Kidney capillary endothelial cell (primary cell): ENCODE data around the gene KLF1.

ENCODE experiments used
- DNase-seq: peaks from one replicate; pipeline ENCODE4 v3.0.0-alpha.2; 2018; ENCODE audit warnings: low spot score

Gene KLF1

DNA sequence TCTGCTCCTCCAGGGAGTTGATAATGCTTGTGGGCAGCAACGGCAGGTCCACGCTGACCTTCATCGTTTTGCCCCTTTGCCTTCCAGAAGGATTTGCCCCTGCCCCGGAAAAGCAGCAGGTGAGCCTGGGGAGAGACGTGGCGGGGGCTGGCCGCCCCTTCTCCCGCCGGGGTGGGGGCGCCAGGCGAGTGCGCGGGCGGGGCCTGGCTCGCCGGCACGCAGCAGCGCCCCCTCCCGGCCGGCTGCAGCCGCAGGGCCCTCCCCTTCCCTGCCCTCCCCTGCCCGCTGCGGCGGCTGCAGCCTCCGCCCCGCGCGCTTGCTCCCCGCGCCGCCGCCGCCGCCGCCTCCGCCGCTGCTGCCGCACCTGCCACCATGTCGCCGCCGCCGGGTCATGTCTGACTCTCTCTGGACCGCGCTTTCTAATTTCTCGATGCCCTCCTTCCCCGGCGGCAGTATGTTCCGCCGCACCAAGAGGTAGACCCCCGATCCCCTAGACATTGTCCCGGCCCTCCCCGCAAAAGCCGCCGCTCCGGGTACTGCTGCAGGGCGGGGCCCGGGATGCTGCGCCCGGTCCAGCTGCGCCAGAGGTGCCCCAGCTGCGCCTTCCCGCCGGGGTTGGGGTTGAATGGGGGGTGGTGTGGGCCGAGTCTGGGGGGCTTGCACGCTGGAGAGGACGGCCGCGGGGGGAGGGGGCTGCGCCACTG, 48.7 kb downstream of the KLF1 start, which contains the start of gene MAST1:
TSS of gene MAST1 (plus strand) at position 334 of the 704 bp plus-strand sequence. CDS start at position 392, 58 bp downstream.
- DNase-seq: no peak

DNA sequence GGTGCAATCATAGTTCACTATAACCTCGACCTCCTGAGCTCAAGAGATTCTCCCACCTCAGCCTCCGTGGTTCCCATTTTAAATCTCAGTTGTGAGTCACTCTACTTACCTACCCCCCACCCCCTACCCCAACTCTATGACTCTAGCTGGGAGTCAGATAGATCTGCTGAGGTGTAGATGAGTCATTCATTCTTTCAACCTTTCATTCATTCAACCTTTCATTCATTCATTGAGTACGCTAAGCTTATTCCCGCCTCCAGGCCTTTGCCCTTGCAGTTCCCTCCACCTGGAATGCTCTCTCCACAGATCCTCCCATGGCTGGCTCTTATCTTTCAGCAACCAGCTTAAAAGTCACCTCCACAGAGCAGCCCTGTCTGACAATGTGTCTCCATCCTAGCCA, 49.8 kb downstream of the KLF1 start:
- DNase-seq: no peak

- DNase-seq: no peak
Measured at GRCh38 chr19:12836529-12836863, 50.5 kb downstream of the KLF1 start.

DNA sequence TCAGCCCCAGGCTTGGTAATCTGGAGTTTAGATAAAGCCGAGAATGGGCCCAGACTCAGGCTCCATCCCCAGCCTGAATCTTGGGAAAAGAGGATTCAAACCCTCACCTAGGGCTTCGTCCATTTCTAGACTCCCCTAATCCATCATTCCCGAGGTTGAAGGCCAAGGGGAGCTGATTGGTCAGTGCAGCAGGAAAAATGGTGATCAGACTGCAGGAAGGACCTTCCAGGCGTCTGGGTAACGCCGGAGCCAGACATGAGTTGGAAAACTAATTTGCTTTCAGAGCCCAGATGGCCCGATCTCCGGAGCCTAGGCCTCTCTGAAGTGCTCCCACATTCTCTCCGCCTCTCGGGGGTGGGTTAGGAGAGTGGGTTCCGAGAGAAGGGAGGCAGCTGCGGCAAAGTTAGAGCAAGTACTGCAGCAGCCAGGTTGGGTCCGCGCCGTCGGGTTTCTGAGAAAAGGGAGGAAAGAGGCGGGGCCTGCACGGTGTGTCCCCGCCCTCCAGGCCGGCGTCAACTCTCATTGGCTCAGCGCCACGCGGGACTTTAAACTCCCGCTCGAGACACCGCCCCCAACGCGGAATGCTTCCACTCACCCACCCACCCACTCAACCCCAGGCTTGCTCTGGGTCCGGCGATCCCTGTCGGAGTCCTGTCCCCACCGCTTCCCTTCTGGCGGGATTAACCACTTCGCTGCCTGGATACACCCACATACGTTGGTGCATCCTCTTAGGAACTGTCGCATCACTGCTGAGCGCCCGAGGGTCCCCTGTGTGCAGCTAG, 51.8 kb downstream of the KLF1 start:
- DNase-seq: no peak

DNA sequence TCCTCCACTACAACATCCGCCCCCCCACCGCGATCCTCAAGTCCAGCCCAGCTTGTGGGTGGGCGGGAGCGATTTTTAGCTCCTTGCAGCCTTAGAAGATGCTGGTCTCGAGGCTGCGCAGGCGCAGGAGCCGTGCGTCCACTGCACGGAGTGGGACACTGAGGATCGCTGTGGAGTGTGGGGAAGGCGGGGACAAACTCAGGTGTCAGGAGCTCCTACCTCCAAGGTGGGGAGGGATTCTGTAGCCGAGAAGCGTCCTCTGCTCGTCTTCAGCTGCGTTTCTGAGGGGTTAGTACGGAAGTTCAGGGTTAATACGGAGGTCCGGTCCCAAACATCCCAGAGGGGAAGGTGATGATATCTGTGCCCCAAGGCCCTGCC, 52.4 kb downstream of the KLF1 start, which contains the start of gene RTBDN:
TSS of gene RTBDN (minus strand) at position 14 of the 378 bp plus-strand sequence. CDS start 4,600 bp downstream, outside the sequence.
- DNase-seq: no peak
